ENCODE results near the gene ANKRD9.

ANKRD9 gene

GRCh38 chr14:102490456-102490855, 19.1 kb downstream of the ANKRD9 start:
- TF ChIP-seq, protein P1, sequence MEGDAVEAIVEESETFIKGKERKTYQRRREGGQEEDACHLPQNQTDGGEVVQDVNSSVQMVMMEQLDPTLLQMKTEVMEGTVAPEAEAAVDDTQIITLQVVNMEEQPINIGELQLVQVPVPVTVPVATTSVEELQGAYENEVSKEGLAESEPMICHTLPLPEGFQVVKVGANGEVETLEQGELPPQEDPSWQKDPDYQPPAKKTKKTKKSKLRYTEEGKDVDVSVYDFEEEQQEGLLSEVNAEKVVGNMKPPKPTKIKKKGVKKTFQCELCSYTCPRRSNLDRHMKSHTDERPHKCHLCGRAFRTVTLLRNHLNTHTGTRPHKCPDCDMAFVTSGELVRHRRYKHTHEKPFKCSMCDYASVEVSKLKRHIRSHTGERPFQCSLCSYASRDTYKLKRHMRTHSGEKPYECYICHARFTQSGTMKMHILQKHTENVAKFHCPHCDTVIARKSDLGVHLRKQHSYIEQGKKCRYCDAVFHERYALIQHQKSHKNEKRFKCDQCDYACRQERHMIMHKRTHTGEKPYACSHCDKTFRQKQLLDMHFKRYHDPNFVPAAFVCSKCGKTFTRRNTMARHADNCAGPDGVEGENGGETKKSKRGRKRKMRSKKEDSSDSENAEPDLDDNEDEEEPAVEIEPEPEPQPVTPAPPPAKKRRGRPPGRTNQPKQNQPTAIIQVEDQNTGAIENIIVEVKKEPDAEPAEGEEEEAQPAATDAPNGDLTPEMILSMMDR (IDR thresholded peaks at IDR 0.05; ENCODE audit: low read depth, low read length, missing control alignments): no peak
- DNase-seq (ENCODE audit: low read depth): no peak

GRCh38 chr14:102487204-102487577, 22.4 kb downstream of the ANKRD9 start:
- no peak overlapping the region for H3K4me3 ChIP-seq (ENCODE audit: low read depth, low read length)
- no peak for DNase-seq (ENCODE audit: low read depth)
- TF ChIP-seq, protein P1 (IDR thresholded peaks at IDR 0.05; ENCODE audit: low read depth, low read length, missing control alignments): no peak

More at GRCh38 chr14:102490456-102490855, 19.1 kb downstream of the ANKRD9 start:
- H3K4me3 ChIP-seq (ENCODE audit: low read depth, low read length): no peak overlapping the region

GRCh38 chr14:102486513-102487203, 22.9 kb downstream of the ANKRD9 start:
- no peak for DNase-seq (ENCODE audit: low read depth)
- TF ChIP-seq, protein P1 (IDR thresholded peaks at IDR 0.05; ENCODE audit: low read depth, low read length, missing control alignments): no peak
- no peak overlapping the region for H3K4me3 ChIP-seq (ENCODE audit: low read depth, low read length)

DNA sequence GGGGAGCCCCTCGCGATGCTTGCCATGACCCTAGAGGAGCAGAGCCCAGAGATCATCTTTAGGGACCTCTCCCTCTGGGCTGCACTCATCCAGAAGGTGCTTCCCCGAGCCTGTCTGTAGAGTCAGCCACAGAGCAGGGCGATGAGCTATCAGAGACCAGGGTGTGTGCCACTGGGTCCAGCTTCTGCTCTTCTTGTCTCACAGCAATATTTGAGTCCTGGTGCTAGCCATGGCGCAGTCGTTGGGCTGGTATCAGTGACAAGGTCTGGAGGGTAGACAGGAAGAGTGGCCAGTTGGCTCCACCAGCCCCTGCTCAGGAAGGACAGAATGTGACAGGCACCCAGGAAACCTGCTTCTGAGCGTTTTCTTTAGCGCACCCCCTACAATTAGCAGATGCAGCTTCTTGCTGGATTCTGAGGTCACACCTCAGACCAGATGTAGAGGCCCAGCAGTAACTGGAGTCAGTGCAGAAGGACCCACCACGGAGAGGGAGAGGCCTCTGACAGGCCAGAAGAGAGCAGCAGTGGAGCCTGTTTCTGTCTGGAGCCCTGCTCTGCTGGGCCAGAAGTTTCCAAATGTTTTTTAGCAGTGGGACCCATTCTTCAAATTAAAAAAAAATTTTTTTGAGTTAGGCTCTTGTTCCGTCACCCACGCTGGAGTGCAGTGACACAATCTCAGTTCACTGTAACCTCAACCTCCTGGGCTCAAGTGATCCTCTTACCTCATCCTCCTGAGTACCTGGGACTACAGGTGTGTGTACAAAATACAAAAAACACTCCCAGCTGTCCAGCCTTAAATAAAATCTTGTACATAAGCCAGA, 23.7 kb downstream of the ANKRD9 start:
- DNase-seq (ENCODE audit: low read depth): no peak
- TF ChIP-seq, protein P1 (IDR thresholded peaks at IDR 0.05; ENCODE audit: low read depth, low read length, missing control alignments): no peak
- no peak overlapping the region for H3K4me3 ChIP-seq (ENCODE audit: low read depth, low read length)

GRCh38 chr14:102484316-102484715, 25.3 kb downstream of the ANKRD9 start:
- no peak for DNase-seq (ENCODE audit: low read depth)
- TF ChIP-seq, protein P1 (IDR thresholded peaks at IDR 0.05; ENCODE audit: low read depth, low read length, missing control alignments): no peak

DNA sequence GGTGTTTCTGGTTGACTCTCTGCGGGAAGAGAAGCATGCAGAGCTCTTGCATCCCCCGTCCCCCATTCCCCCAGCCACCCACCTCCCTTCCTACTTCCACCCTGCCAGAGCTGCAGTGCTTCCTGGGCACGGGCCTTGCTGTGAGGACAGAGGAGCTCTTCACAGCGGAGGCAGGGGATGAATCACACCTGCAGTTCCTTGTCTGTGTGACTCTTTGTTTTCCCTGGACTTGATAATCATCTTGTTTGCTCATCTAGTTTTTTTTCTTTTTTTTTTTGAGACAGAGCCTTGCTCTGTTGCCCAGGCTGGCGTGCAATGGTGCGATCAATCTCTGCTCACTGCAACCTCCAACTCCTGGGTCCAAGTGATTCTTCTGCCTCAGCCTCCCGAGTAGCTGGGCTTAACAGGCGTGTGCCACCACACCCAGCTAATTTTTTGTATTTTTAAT, 27.8 kb downstream of the ANKRD9 start:
- H3K4me3 ChIP-seq (ENCODE audit: low read depth, low read length): no peak overlapping the region
- no peak for DNase-seq (ENCODE audit: low read depth)
- TF ChIP-seq, protein P1 (IDR thresholded peaks at IDR 0.05; ENCODE audit: low read depth, low read length, missing control alignments): no peak

More at GRCh38 chr14:102484316-102484715, 25.3 kb downstream of the ANKRD9 start:
- H3K4me3 ChIP-seq (ENCODE audit: low read depth, low read length): no peak overlapping the region

All from GM12864 (cell line).